Mesodermal cell (in vitro differentiated cells): Measurements from ENCODE around the gene PTPRK.

ENCODE experiments used
- H3K27ac ChIP-seq: 2 replicates; pipeline ENCODE4 v1.7.0; 2013; ENCODE audit warnings: mild to moderate bottlenecking, low read depth, low read length, moderate library complexity; ENCODE audit not compliant: severe bottlenecking
- H3K36me3 ChIP-seq: 2 replicates; pipeline ENCODE4 v1.7.1; 2013; ENCODE audit warnings: mild to moderate bottlenecking, low read length, moderate library complexity; ENCODE audit not compliant: control insufficient read depth, insufficient read depth
- H3K4me1 ChIP-seq: one replicate; pipeline ENCODE4 v1.7.1; 2013; ENCODE audit warnings: mild to moderate bottlenecking, low read length; ENCODE audit not compliant: insufficient read depth, control insufficient read depth, poor library complexity, severe bottlenecking
- H3K4me3 ChIP-seq: 2 replicates; pipeline ENCODE4 v1.7.0; 2013; ENCODE audit warnings: low read length, control low read depth, mild to moderate bottlenecking; ENCODE audit not compliant: insufficient read depth, poor library complexity, severe bottlenecking; ENCODE audit errors: extremely low read depth
- H3K9me3 ChIP-seq: 2 replicates; pipeline ENCODE4 v1.7.1; 2013; ENCODE audit warnings: mild to moderate bottlenecking, low read length, moderate library complexity; ENCODE audit not compliant: control insufficient read depth
- WGBS, 2 experiments: methylation state at CpG; one replicate each; pipeline ENCODE4 v1.1.5; 2013; ENCODE audit warnings: missing lambda C conversion rate in 2 of 2; ENCODE audit not compliant: insufficient coverage in 2 of 2; 5-methylcytosine and 5-hydroxymethylcytosine counted together

PTPRK gene

GRCh38 chr6:128364766-128365519 is 155.5 kb downstream of the PTPRK start:
- WGBS, 2 experiments: 100% methylated on average over 1 of the region's 3 CpGs; no CpG with 5 or more reads in 1 of the 2 experiments
- no peak overlapping the region for H3K27ac ChIP-seq
- no peaks in the 10 kb centered on the region for H3K36me3 ChIP-seq
- no peaks in the 10 kb centered on the region for H3K9me3 ChIP-seq
- no peak overlapping the region for H3K4me3 ChIP-seq
- no peaks in the 10 kb centered on the region for H3K4me1 ChIP-seq

GRCh38 chr6:128363020-128363813 is 157.2 kb downstream of the PTPRK start:
- H3K36me3 ChIP-seq: no peaks in the 10 kb centered on the region
- H3K4me1 ChIP-seq: no peaks in the 10 kb centered on the region
- WGBS, 2 experiments: 100% methylated on average over 1 of the region's 1 CpG; no CpG with 5 or more reads in 1 of the 2 experiments
- no peak overlapping the region for H3K27ac ChIP-seq
- no peaks in the 10 kb centered on the region for H3K9me3 ChIP-seq
- H3K4me3 ChIP-seq: no peak overlapping the region

GRCh38 chr6:128361378-128361777 is 159.0 kb downstream of the PTPRK start:
- Histone ChIP-seq H3K4me1 (no peaks in the 10 kb centered on the region), H3K9me3 (no peaks in the 10 kb centered on the region), H3K27ac (no peak overlapping the region), H3K36me3 (no peaks in the 10 kb centered on the region), H3K4me3 (no peak overlapping the region)
- no CpG with 5 or more reads among the region's 2 CpGs for WGBS, 2 experiments

- no CpG with 5 or more reads among the region's 3 CpGs for WGBS, 2 experiments
- Histone ChIP-seq H3K4me3 (no peak overlapping the region), H3K9me3 (no peaks in the 10 kb centered on the region)
Measured at GRCh38 chr6:128358244-128358776, 162.1 kb downstream of the PTPRK start.

GRCh38 chr6:128357392-128358130 is 162.8 kb downstream of the PTPRK start:
- Histone ChIP-seq H3K4me3 (no peak overlapping the region), H3K4me1 (no peaks in the 10 kb centered on the region), H3K9me3 (no peaks in the 10 kb centered on the region), H3K36me3 (no peaks in the 10 kb centered on the region), H3K27ac (no peak overlapping the region)
- no CpG with 5 or more reads among the region's 3 CpGs for WGBS, 2 experiments

More at GRCh38 chr6:128358244-128358776, 162.1 kb downstream of the PTPRK start:
- Histone ChIP-seq H3K27ac (no peak overlapping the region), H3K36me3 (no peaks in the 10 kb centered on the region), H3K4me1 (no peaks in the 10 kb centered on the region)

GRCh38 chr6:128352366-128352765 is 168.0 kb downstream of the PTPRK start:
- Histone ChIP-seq H3K4me3 (no peak overlapping the region), H3K9me3 (no peaks in the 10 kb centered on the region), H3K4me1 (no peaks in the 10 kb centered on the region), H3K27ac (no peak overlapping the region), H3K36me3 (no peaks in the 10 kb centered on the region)
- 100% methylated on average over 1 of the region's 1 CpG for WGBS, 2 experiments

- WGBS, 2 experiments: no CpG with 5 or more reads among the region's 2 CpGs
- Histone ChIP-seq H3K9me3 (no peaks in the 10 kb centered on the region), H3K4me1 (no peaks in the 10 kb centered on the region), H3K4me3 (no peak overlapping the region), H3K27ac (peak overlapping the region; percentile 51), H3K36me3 (no peaks in the 10 kb centered on the region)
Measured at GRCh38 chr6:128351255-128351514, 169.2 kb downstream of the PTPRK start.

GRCh38 chr6:128350416-128351254 is 169.8 kb downstream of the PTPRK start:
- H3K36me3 ChIP-seq: no peaks in the 10 kb centered on the region
- H3K4me1 ChIP-seq: no peaks in the 10 kb centered on the region
- H3K4me3 ChIP-seq: no peak overlapping the region
- peak overlapping the region; percentile 51 for H3K27ac ChIP-seq
- no peaks in the 10 kb centered on the region for H3K9me3 ChIP-seq
- WGBS, 2 experiments: 100% methylated on average over 1 of the region's 6 CpGs

- Histone ChIP-seq H3K27ac (no peak overlapping the region), H3K4me3 (no peak overlapping the region), H3K36me3 (no peaks in the 10 kb centered on the region), H3K4me1 (no peaks in the 10 kb centered on the region), H3K9me3 (no peaks in the 10 kb centered on the region)
- no CpG with 5 or more reads among the region's 3 CpGs for WGBS, 2 experiments
Measured at GRCh38 chr6:128347123-128347522, 173.3 kb downstream of the PTPRK start.

GRCh38 chr6:128346569-128346968 is 173.8 kb downstream of the PTPRK start:
- H3K36me3 ChIP-seq: no peaks in the 10 kb centered on the region
- no peaks in the 10 kb centered on the region for H3K9me3 ChIP-seq
- H3K4me3 ChIP-seq: no peak overlapping the region
- H3K4me1 ChIP-seq: no peaks in the 10 kb centered on the region
- no CpG with 5 or more reads among the region's 1 CpG for WGBS, 2 experiments
- peak overlapping the region; percentile 11 for H3K27ac ChIP-seq
